Natural killer cell (primary cell): Measurements from ENCODE around the gene SORT1. TPM values are rescaled to one million over a fixed set of nuclear protein-coding genes. Genes with fewer than 3 reads are reported as not detected.
A peak's percentile ranks its signal among the peaks of the same experiment; 100 is the strongest.
"Not testable (repeated sequence)": the region's sequence is repeated elsewhere in the genome, so short reads cannot be mapped to it uniquely, and the experiment has no call there.

ENCODE experiments used
- ATAC-seq, 3 donors: fragments of 150-1000 bp in 2 of 3; fragments of 200-7000 bp in 1 of 3; cut with Tn5 transposase; 1 replicate in 1 of 3; 2 replicates in 2 of 3; pipeline ENCODE4 v1.10.0; 2021; ENCODE audit warnings: mild to moderate bottlenecking in 2 of 3, moderate library complexity in 2 of 3
- DNase-seq, 2 donors: peaks; one replicate each; pipeline versions ENCODE4 v3.0.0 to v3.0.0-alpha.2; 2013 to 2021; ENCODE audit warnings: mixed read lengths in 1 of 2
- H3K27ac ChIP-seq: one replicate; pipeline ENCODE4 v1.5.1; 2013; ENCODE audit warnings: mild to moderate bottlenecking, low read length
- H3K27me3 ChIP-seq: one replicate; pipeline ENCODE4 v1.6.1; 2013; ENCODE audit warnings: low read length; ENCODE audit not compliant: control insufficient read depth, insufficient read depth
- H3K36me3 ChIP-seq: one replicate; pipeline ENCODE4 v1.6.1; 2013; ENCODE audit warnings: low read length; ENCODE audit not compliant: control insufficient read depth, insufficient read depth
- H3K4me1 ChIP-seq: one replicate; pipeline ENCODE4 v1.6.1; 2013; ENCODE audit warnings: low read length; ENCODE audit not compliant: control insufficient read depth, insufficient read depth
- H3K4me3 ChIP-seq: one replicate; pipeline ENCODE4 v1.5.1; 2013; ENCODE audit warnings: low read length
- H3K9me3 ChIP-seq: one replicate; pipeline ENCODE4 v1.6.1; 2013; ENCODE audit warnings: low read length; ENCODE audit not compliant: control insufficient read depth, insufficient read depth
- H3K27ac Mint-ChIP-seq, 2 donors: one replicate each; pipeline ENCODE4 v1.8.0; 2022; ENCODE audit warnings: mild to moderate bottlenecking in 2 of 2, mixed read lengths in 2 of 2, moderate library complexity in 1 of 2
- H3K27me3 Mint-ChIP-seq, 2 donors: one replicate each; pipeline ENCODE4 v1.8.0; 2022; ENCODE audit warnings: low read depth in 2 of 2, mixed read lengths in 2 of 2
- H3K36me3 Mint-ChIP-seq: one replicate; pipeline ENCODE4 v1.8.0; 2022; ENCODE audit warnings: mixed read lengths
- H3K4me1 Mint-ChIP-seq, 2 donors: one replicate each; pipeline ENCODE4 v1.8.0; 2022; ENCODE audit warnings: mixed read lengths in 2 of 2
- H3K4me3 Mint-ChIP-seq: one replicate; pipeline ENCODE4 v1.8.0; 2022; ENCODE audit warnings: mild to moderate bottlenecking, moderate library complexity, mixed read lengths
- H3K9me3 Mint-ChIP-seq, 2 donors: one replicate each; pipeline ENCODE4 v1.8.0; 2022; ENCODE audit warnings: mixed read lengths in 2 of 2
- WGBS: methylation state at CpG from one replicate; pipeline ENCODE4 v1.1.7; 2013; ENCODE audit warnings: missing lambda C conversion rate; ENCODE audit not compliant: insufficient coverage; 5-methylcytosine and 5-hydroxymethylcytosine counted together
- intact Hi-C: fragments of 100-400 bp; cut with micrococcal nuclease; formaldehyde crosslinking; loops from one replicate; pipeline ENCODE4 v1.14.2; 2022
- total RNA-seq, 4 donors: library from RNA; stranded (reverse); fragments of 120-200 nt in 1 of 4; gene quantifications; one replicate each; pipeline versions ENCODE4 v1.2.3 to v1.2.4, GENCODE V29; 2013 to 2022
- TF ChIP-seq, protein P1 (sequence below): fragments of 200-600 bp; IDR thresholded peaks from one replicate; pipeline ENCODE4 v1.8.0; 2022; ENCODE audit warnings: antibody characterized with exemption

Gene SORT1
- total RNA-seq, 3 donors from 2014 or later (not counting 1 experiment from before 2014, with no cell fraction given): 2.7 to 7.1 (median 3.7) TPM

DNA sequence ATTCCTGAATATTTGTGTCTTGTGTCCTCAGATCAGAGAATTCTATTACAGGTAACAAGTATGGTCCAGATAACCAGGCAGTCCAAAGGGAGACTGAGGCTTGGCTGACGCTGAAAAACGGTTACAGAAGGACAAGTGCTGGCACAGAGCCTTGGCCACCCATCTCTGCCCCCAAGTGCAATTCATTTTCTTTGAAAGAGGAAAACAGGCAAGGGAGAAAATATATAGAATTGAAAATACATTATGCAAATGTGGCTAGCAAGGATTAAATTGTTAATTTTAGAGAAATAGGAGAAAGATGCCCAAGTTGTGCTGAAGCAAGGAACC is 1.2 kb downstream of the SORT1 start:
- Mint-ChIP-seq H3K4me1 (peaks cover 13 to 17% of the 10 kb centered on the region in 2 donors), H3K9me3 (no peaks in the 10 kb centered on the region), H3K4me3 (peak overlapping the region; percentile 92), H3K27ac (no peak overlapping the region), H3K36me3 (no peaks in the 10 kb centered on the region), H3K27me3 (peaks cover 27 to 38% of the 10 kb centered on the region in 2 donors)
- Histone ChIP-seq H3K4me3 (no peak overlapping the region), H3K9me3 (no peaks in the 10 kb centered on the region), H3K36me3 (peaks cover 10% of the 10 kb centered on the region), H3K4me1 (peaks cover 18% of the 10 kb centered on the region), H3K27ac (no peak overlapping the region), H3K27me3 (peaks cover 15% of the 10 kb centered on the region)
- intact Hi-C loops: no loop called here
- 80% methylated on average over 2 of the region's 2 CpGs for WGBS
- ATAC-seq (no peak), DNase-seq (no peak)
- TF ChIP-seq, protein P1, sequence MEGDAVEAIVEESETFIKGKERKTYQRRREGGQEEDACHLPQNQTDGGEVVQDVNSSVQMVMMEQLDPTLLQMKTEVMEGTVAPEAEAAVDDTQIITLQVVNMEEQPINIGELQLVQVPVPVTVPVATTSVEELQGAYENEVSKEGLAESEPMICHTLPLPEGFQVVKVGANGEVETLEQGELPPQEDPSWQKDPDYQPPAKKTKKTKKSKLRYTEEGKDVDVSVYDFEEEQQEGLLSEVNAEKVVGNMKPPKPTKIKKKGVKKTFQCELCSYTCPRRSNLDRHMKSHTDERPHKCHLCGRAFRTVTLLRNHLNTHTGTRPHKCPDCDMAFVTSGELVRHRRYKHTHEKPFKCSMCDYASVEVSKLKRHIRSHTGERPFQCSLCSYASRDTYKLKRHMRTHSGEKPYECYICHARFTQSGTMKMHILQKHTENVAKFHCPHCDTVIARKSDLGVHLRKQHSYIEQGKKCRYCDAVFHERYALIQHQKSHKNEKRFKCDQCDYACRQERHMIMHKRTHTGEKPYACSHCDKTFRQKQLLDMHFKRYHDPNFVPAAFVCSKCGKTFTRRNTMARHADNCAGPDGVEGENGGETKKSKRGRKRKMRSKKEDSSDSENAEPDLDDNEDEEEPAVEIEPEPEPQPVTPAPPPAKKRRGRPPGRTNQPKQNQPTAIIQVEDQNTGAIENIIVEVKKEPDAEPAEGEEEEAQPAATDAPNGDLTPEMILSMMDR: no peak

DNA sequence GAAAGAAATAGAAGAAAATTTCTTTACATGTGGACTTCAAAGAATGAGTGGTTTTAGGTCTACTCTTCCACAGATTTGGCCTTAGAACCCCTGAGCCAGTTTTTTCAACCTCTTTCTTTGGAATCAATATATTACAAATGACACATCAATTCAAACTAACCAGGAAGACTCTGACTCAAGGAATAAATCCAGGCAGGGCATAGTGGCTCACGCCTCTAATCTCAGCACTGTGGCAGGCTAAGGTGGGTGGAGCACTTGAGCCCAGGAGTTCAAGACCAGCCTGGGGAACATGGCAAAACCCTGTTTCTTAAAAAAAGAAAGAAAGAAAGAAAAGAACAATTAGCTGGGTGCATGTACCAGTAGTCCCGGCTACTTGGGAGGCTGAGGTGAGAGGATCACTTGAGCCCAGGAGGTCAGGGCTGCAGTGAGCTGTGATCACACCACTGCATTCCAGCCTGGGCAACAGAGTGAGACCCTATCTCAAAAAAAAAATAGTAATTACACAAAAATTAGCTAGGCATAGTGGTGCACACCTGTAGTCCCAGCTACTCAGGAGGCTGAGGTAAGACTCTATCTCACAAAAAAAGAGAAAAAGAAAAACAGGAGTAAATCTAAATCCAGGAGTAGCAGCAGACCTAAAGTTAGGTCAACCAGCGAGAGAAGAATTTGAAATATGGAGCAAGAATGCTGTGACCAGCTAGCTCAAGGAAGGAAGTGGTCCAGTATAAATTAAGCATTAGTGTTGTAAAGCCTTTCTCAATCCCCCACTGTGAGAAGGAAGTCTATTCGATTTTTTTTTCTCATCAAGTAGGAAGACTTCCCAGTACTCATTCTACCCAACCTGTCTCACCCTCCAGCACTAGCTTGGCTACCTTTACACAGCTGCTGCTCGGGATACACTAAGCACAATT is 1.9 kb downstream of the SORT1 start:
- Mint-ChIP-seq H3K4me3 (peak overlapping the region; percentile 92), H3K9me3 (no peaks in the 10 kb centered on the region), H3K4me1 (peaks cover 13 to 17% of the 10 kb centered on the region in 2 donors), H3K27ac (no peak overlapping the region), H3K36me3 (no peaks in the 10 kb centered on the region), H3K27me3 (peaks cover 27 to 38% of the 10 kb centered on the region in 2 donors)
- Histone ChIP-seq H3K4me3 (no peak overlapping the region), H3K36me3 (peaks cover 4% of the 10 kb centered on the region), H3K27me3 (peaks cover 15% of the 10 kb centered on the region), H3K9me3 (no peaks in the 10 kb centered on the region), H3K4me1 (peaks cover 18% of the 10 kb centered on the region), H3K27ac (no peak overlapping the region)
- no peak for DNase-seq
- WGBS: 78% methylated on average over 4 of the region's 5 CpGs
- TF ChIP-seq, protein P1: no peak
- no peak for ATAC-seq
- intact Hi-C loops: no loop called here

DNA sequence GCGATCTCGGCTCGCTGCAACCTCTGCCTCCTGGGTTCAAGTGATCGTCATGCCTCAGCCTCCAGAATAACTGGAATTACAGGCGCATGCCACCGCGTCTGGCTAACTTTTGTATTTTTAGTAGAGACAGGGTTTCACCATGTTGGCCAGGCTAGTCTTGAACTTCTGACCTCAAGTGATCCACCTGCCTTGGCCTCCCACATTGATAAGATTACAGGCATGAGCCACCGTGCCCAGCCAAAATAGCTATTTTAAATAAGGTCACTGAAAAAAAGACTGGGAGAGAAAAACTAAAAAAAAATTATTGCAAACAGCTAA is 2.5 kb downstream of the SORT1 start:
- Histone ChIP-seq H3K27me3 (peaks cover 15% of the 10 kb centered on the region), H3K4me1 (peaks cover 18% of the 10 kb centered on the region)
- Mint-ChIP-seq H3K4me1 (peaks cover 13 to 17% of the 10 kb centered on the region in 2 donors), H3K27me3 (peaks cover 32 to 44% of the 10 kb centered on the region in 2 donors)
- H3K36me3 ChIP-seq, DNase-seq, H3K4me3 Mint-ChIP-seq, H3K4me3 ChIP-seq, ATAC-seq, intact Hi-C loops, H3K9me3 ChIP-seq, H3K36me3 Mint-ChIP-seq, H3K9me3 Mint-ChIP-seq, H3K27ac Mint-ChIP-seq, H3K27ac ChIP-seq: not testable (repeated sequence)
- WGBS: 82% methylated on average over 8 of the region's 8 CpGs

DNA sequence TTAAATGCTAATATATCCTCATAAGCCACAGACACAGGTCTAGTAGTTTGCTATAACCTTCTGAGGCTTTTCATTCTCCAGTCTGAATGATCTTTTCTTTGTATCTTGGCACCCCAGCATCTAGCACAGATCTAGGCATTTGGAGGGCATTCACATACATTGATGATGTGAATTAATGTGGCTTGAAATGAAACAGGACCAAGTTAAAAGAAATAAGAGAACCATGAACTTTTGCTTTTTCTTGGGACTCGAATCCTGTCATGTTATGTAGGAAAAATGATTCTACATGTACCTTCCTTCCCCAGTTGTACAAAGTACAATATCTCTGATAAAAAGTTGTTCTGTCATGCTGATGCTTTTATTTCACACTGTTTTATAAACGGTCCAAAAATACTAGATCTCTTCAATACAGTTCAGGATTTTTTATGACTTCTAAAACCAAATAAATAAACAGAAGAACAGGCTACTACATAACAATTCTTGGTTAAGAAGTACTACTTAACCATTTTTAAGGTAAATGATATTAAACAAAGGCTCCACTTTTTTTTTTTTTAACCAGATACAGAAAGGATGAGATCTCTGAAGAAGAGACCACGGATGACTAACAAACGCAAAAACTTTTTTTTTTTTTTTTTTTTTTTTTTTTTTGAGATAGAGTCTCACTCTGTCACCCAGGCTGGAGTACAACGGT is 3.0 kb downstream of the SORT1 start:
- Mint-ChIP-seq H3K4me1 (peaks cover 13 to 17% of the 10 kb centered on the region in 2 donors), H3K9me3 (no peaks in the 10 kb centered on the region), H3K4me3 (no peak overlapping the region), H3K27me3 (peaks cover 36 to 49% of the 10 kb centered on the region in 2 donors), H3K27ac (no peak overlapping the region), H3K36me3 (no peaks in the 10 kb centered on the region)
- Histone ChIP-seq H3K27ac (no peak overlapping the region), H3K27me3 (peaks cover 15% of the 10 kb centered on the region), H3K36me3 (no peaks in the 10 kb centered on the region), H3K4me1 (peaks cover 18% of the 10 kb centered on the region), H3K4me3 (no peak overlapping the region), H3K9me3 (no peaks in the 10 kb centered on the region)
- intact Hi-C loops: no loop called here
- 87% methylated on average over 4 of the region's 5 CpGs for WGBS
- DNase-seq: no peak
- TF ChIP-seq, protein P1: no peak
- no peak for ATAC-seq
